Measurements from ENCODE around the gene PDXP. TPM values are rescaled to one million over a fixed set of nuclear protein-coding genes. Genes with fewer than 3 reads are reported as not detected.

The PDXP gene
- total and polyA plus RNA-seq, 2 of the 13 experiments (the other 11 are each of a cell fraction or from before 2014, with no cell fraction given), result 58.2 to 70.6 TPM

GRCh38 chr22:37609240-37610152 is 49.0 kb upstream of the PDXP start (continued):
- TF ChIP-seq ZNF138 (CRISPR knock-in tag; IDR thresholded peaks at IDR 0.05; ENCODE audit: low read depth), result no peak
- TF ChIP-seq SKIL (CRISPR knock-in tag; IDR thresholded peaks at IDR 0.05; ENCODE audit: borderline replicate concordance), result no peak
- no peak for TF ChIP-seq ATRX (CRISPR knock-in tag; IDR thresholded peaks at IDR 0.05; ENCODE audit: borderline replicate concordance)
- no peak for TF ChIP-seq PREB (CRISPR knock-in tag; IDR thresholded peaks at IDR 0.05)
- no peak for TF ChIP-seq ATM (IDR thresholded peaks at IDR 0.05; ENCODE audit: borderline replicate concordance)
- no peak for TF ChIP-seq SCMH1 (CRISPR knock-in tag; IDR thresholded peaks at IDR 0.05; ENCODE audit: borderline replicate concordance)
- TF ChIP-seq DPF2 (CRISPR knock-in tag; IDR thresholded peaks at IDR 0.05; ENCODE audit: borderline replicate concordance, low read depth), result no peak
- no peak for TF ChIP-seq TP53 (CRISPR knock-in tag; conservative IDR thresholded peaks at IDR 0.05)
- peak; percentile 39 for TF ChIP-seq GABPA (IDR thresholded peaks at IDR 0.05; ENCODE audit: low read depth, low read length)
- TF ChIP-seq GABPA (CRISPR knock-in tag; IDR thresholded peaks at IDR 0.05; ENCODE audit: low read depth), result peak; percentile 82
- no peak for TF ChIP-seq ISL2 (CRISPR knock-in tag; IDR thresholded peaks at IDR 0.05)
- peak; percentile 25; the same call in 1 of the 2 replicates for TF ChIP-seq ZNF788 (CRISPR knock-in tag; IDR thresholded peaks at IDR 0.05; ENCODE audit: borderline replicate concordance)
- no peak for TF ChIP-seq HNF4G (IDR thresholded peaks at IDR 0.05; ENCODE audit: borderline replicate concordance, low read depth, low read length)
- 0 out of 2 replicates have a peak, but pooled peaks have one; percentile 2 for TF ChIP-seq HNF4G (CRISPR knock-in tag; IDR thresholded peaks at IDR 0.05; ENCODE audit: borderline replicate concordance, low read depth)
- TF ChIP-seq POLR2G (IDR thresholded peaks at IDR 0.05; ENCODE audit: low read depth, low read length), result no peak
- TF ChIP-seq ZSCAN25 (CRISPR knock-in tag; IDR thresholded peaks at IDR 0.05), result no peak
- TF ChIP-seq EP300 (IDR thresholded peaks at IDR 0.05; ENCODE audit: low read depth in 2 of 2, low read length in 2 of 2), result no peak
- no peak for TF ChIP-seq EP300 (CRISPR knock-in tag; IDR thresholded peaks at IDR 0.05; ENCODE audit: borderline replicate concordance)
- TF ChIP-seq NR2F1 (CRISPR knock-in tag; IDR thresholded peaks at IDR 0.05), result no peak
- no peak for TF ChIP-seq HNRNPH1 (optimal IDR thresholded peaks at IDR 0.05; ENCODE audit: low read depth, low read length)
- no peak; the same call in 1 of the 2 replicates for TF ChIP-seq ERF (CRISPR knock-in tag; IDR thresholded peaks at IDR 0.05)
- no peak for TF ChIP-seq ZNF207 (IDR thresholded peaks at IDR 0.05; ENCODE audit: borderline replicate concordance)
- TF ChIP-seq HIVEP1 (CRISPR knock-in tag; IDR thresholded peaks at IDR 0.05), result no peak
- TF ChIP-seq FOXA3 (CRISPR knock-in tag; IDR thresholded peaks at IDR 0.05), result no peak
- TF ChIP-seq NCOA2 (CRISPR knock-in tag; IDR thresholded peaks at IDR 0.05), result peak; percentile 17; the same call in 1 of the 2 replicates
- TF ChIP-seq CERS6 (CRISPR knock-in tag; IDR thresholded peaks at IDR 0.05), result no peak
- no peak for TF ChIP-seq HNRNPL (IDR thresholded peaks at IDR 0.05; ENCODE audit: low read depth, low read length)

Measured in HepG2 (cell line).